Urothelium cell line (cell line): Measurements from ENCODE around the gene GPR132.
A peak's percentile ranks its signal among the peaks of the same experiment; 100 is the strongest.
"Not testable (repeated sequence)": the region's sequence is repeated elsewhere in the genome, so short reads cannot be mapped to it uniquely, and the experiment has no call there.

Experiments used
- DNase-seq: peaks from one replicate; pipeline ENCODE4 v3.0.0; 2011; ENCODE audit warnings: low spot score, mixed read lengths
- FAIRE-seq: peaks from 2 replicates; lab custom pipeline; 2011; peaks lifted over from hg19 to GRCh38; lab: Jason Lieb, UNC

GPR132 gene

DNA sequence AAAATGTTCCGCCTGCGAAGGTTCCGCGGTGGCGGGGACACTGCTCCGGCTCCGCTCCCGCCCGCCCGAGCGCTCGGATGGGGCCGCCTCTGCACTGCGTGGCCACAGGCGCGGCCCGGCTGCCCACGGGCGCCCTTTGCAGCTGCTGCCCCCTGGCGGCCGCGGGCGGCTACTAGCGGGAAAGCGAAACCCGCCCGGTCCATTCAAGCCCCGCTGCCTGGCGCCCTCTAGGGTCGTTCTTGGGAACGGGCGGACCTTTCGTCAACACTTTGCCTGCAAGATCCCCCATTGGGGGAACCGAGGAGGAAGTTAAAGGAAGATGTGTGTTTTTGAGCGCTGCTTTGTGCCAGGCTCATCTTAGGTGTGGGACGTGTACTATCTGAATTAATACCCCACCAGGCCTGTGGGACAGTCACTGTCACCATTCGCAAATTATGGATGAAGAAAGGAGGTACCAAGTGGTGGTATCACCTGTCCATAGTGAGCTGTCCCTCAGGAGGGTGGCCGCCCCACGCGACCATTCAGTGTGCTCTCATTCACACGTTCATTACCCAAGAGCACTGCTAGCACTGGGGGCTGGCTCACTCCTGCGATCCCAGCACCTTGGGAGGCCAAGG is 19.4 kb downstream of the GPR132 start:
- peak; percentile 85 for DNase-seq
- no peak for FAIRE-seq

DNA sequence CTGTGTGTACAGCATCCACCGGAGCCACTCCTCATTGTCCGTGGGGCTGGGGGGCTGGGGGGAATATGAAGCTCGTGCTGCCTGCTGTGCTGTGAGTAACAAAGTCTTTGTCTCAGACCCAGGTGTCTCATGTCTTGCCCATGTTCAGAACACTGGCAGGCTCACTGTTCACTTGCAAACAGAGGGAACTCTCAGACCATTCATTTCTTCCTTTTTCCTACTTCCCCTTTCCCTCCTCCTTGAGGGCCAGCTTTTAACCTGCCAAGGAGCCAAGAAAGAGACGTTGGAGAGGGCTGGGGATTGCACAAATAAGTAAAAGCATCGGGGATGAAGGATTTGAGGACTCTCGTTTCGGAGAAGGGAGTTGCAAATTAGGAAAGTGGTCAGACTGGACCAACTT is 21.6 kb downstream of the GPR132 start:
- FAIRE-seq = no peak
- DNase-seq = no peak

DNA sequence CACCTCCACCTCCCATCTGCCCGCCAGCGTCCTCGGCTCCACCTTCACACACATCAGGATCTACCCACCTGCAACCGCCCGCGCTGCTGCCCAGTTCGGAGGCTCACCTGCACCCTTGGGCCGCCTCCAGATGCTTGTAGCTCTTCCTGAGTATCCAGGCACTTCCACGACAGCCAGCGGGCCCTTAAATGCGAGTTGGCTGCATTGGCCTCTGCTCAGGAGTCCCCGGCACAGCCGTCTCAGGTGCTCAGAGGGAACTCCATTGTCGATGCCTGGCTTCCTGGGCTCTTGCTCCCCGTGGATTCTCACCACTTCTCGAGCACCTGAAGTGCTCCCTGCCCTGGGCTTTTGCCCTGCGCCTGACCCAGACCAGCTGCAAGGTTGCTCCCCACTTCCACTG is 22.4 kb downstream of the GPR132 start:
- no peak for DNase-seq
- FAIRE-seq = no peak

DNA sequence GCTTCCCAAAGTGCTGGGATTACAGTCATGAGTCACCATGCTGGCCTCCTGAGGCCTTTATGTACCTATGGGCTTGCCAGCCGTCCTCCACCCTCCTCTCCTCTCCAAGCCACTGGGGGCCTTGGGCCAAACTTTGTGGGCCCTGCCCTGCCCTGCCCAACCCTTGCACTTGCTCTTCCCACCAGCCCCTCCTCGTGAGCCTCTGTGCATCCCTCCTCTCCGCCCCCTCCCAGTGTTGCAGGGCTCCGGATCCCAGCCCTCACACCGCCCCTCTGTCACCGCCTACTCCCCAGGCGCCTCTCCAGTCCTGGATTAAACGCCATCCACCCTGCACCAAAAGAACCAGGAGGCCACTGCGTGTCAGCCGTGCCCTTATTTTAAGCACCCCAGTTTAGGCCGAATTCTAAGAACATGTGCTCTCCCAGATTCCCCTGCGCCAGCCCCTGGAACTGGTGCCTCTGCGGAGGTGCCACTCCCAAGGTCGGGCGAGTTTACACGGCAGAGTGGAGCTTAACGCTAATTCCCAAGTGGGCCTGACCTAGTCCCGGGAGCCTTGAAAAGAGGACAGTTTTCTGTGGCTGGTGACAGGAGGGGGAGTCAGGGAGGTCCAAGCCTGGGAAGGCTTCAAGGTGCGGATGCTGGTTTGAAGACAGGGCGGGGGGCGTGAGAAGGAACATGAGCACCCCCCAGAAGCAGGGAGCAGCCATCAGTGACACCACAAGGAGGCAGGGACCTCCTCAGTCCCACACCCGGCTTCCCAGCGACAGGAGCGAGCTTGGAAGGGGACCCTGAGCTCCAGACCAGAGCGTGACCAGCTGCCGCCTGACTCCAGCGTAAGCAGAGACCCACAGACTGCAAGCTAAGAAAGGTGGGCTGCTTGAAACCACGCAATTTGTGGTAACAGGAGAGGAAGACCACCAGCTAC is 23.1 kb downstream of the GPR132 start:
- FAIRE-seq (no peak), DNase-seq (no peak)

DNA sequence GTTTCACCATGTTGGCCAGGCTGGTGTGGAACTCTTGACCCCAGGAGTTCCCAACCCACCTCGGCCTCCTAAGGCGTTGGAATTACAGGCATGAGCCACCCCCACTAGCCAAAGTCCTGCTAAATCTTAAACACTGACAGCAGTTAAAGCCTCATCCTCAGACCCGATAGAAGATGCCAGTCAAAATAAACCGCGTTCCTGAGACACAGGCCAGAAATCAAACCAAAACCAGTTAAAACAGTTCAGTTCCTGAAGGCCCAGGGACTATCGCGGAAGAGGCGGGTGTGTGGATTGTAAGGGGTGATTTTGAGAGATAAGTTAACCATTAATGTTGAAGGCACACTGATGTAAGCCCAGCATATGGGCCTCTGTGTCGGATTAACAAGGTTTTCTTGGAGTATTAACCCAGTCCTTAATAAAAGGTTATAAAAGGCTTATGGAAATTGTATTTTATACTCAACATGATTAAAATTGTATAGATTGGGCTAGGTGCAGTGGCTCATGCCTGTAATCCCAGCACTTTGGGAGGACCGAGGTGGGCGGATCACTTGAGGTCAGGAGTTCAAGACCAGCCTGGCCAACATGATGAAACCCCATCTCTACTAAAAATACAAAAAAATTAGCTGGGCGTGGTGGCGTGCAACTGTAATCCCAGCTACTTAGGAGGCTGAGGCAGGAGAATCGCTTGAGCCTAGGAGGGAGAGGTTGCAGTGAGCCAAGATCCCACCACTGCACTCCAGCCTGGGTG is 25.6 kb downstream of the GPR132 start:
- DNase-seq = no peak
- FAIRE-seq = no peak

DNA sequence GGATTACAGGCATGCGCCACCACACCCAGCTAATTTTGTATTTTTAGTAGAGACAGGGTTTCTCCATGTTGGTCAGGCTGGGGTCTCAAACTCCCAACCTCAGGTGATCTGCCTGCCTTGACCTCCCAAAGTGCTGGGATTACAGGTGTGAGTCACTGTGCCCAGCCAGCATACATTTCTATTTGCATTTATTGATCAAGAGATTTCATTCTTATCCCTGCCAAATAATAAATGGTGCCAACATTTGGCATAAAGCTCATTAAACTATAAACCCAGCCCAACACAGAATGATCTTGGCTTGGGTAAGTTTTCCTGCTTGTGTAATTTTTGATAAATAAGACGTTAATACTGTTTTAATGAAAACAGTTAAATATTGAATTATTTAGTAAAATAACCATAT is 29.6 kb downstream of the GPR132 start:
- DNase-seq, FAIRE-seq: not testable (repeated sequence)

DNA sequence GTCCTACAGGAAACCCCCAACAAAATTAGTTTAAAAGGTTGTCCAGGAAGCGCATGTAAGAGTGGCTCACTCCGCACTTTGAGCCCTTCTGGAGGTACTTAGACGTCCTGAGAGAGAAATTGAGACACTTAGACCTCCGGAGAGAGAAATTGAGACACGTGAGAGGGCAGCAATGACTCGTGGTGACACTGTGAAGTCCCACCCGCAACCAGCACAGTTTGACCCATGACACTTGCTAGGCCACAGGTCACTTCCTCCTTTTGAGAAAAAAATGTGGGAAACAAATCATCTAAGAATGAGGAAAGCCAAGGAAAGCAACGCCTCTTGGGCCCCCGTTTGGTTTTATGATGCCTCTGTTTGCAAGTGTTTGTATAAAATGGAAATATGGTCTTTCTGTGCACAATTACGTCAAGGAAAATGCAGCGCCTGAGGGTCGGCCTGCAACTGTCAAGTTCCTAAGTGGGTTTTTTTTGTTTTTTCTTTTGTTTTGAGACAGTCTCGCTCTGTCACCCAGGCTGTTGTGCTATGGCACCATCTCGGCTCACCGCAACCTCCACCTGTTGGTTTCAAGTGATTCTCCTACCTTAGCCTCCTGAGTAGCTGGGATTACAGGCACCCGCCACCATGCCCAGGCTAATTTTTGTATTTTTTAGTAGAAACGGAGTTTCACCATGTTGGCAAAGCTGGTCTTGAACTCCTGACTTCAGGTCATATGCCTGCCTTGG is 30.8 kb downstream of the GPR132 start:
- FAIRE-seq (no peak), DNase-seq (no peak)

DNA sequence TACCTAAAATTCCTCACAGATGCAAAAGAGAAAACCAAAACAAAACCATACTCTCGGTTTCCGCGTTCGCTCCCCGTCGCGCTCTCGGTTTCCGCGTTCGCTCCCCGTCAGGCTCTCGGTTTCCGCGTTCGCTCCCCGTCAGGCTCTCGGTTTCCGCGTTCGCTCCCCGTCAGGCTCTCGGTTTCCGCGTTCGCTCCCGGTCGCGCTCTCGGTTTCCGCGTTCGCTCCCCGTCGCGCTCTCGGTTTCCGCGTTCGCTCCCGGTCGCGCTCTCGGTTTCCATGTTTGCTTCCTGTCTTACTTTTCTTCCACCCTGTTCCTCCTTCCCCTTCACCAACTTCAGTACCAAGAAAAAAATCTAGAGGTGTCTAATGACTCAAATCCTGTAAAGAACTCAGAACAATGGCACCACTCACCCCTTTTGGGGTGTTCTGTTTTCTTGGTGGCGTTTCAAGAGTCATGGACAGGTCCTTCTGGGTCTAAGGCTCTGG is 31.8 kb downstream of the GPR132 start:
- not testable (repeated sequence) for FAIRE-seq, DNase-seq

DNA sequence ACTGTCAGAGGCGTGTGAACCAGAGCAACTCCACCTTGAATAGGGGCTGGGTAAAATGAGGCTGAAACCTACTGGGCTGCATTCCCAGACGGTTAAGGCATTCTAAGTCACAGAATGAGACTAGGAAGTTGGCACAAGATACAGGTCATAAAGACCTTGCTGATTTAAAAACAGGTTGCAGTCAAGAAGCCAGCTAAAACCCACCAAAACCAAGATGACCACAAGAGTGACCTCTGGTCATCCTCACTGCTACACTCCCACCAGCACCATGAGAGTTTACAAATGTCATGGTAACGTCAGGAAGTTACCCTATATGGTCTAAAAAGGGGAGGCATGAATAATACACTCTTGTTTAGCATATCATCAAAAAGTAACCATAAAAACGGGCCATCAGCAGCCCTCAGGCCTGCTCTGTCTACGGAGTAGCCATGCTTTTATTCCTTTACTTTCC is 32.8 kb downstream of the GPR132 start:
- not testable (repeated sequence) for DNase-seq, FAIRE-seq

DNA sequence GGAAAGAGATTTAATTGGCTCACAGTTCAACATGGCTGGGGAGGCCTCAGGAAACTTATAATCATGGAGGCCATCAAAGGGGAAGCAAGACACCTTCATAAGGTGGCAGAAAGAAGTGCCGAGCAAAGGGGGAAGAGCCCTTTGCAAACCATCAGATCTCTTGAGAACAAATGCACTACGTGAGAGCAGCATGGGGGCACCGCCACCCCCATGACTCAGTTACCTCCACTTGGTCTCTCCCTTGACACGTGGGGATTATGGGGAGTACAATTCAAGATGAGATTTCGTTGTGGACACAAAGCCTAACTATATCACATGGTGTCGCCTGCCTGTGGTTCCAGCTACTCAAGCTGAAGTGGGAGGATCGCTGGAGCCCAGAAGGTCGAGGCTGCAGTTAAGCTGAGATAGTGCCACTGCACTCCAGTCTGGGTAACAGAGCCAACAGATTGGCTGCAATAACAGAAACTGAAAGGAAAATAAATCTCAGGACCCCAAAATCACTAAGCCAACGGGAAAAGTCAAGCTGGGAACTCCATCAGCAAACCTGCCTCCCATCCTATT is 34.3 kb downstream of the GPR132 start:
- FAIRE-seq = no peak
- DNase-seq = no peak

DNA sequence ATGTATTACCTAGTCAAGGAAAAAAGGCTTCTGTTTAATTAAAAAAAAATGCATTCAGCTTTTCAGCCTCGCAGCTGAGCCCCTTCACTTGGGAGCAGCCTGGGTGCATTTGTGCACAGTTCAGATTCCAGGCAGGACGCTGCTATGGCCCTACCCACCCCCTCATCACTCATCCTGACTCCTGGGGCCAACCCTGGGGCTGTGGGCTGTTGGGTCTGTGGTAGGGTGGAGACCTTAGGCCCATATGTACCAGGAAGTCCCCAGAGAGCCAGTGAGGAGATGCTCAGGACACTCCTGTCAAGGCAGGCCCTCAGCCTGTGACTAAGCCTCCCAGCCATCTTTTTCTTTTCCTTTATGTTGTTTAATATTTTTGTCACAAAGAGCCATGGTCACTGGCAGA is 35.0 kb downstream of the GPR132 start:
- FAIRE-seq (no peak), DNase-seq (no peak)

DNA sequence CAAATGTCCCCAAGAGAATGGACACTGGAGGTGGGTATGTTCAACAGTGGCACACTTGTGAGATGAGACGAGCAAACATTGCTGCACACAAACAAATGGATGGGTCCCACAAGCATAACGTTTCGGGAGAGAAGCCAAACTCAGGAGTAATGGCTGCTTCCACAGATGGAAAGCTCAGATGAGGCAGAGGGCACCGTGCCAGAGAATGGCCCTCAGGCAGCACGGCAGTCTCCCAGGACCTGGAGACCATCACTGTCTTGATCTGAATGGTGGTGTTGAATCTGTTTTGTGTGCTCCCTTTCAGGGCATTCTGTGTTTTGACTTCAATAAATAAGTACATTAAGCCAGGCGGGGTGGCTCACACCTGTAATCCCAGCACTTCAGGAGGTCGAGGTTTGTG is 35.8 kb downstream of the GPR132 start:
- DNase-seq (no peak), FAIRE-seq (no peak)

DNA sequence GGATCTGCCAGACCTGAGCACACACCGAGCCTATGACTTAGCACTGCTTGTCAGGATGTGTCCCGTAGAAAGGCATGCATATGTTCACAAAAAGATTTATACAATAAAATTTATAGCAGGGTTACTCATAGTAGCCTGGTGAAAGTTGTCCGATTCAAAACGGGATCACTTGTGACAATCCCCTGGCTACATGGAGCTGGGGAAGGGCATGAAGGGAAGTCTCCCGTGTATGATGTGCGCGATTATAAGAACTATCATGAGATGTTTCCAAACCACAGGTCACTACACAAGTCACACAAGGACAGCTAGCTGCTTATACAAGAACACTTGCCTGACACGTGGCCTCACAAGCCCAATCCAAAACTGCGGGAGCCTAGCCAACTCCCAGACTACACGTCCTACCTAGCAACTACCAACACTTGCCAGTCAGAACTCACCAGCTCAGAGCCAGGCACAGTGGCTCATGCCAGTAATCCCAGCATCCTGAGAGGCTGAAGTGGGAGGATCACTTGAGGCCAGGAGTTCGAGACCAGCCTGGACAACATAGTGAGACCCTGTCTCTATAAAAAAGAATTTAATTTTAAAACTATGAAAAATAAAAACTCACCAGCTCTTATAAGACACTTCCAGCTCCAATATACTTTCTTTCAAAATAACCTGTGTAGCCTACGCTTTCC is 36.8 kb downstream of the GPR132 start:
- no peak for DNase-seq
- FAIRE-seq = no peak

DNA sequence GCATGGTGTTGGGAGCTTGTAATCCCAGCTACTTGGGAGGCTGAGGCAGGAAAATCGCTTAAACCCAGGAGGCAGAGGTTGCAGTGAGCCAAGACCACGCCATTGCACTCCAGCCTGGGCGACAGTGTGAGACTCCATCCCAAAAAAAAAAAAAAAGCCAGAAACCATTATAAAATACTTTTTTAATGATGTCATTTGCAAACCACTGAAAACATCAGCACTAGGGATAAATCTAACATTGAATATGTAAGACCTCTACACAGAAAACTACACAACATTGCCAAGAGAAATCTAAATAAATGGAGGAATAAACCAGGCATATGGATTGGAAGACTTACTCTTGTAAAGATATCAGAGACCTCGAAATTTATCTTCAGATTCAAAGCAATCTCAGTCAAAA is 37.5 kb downstream of the GPR132 start:
- FAIRE-seq, DNase-seq: not testable (repeated sequence)

DNA sequence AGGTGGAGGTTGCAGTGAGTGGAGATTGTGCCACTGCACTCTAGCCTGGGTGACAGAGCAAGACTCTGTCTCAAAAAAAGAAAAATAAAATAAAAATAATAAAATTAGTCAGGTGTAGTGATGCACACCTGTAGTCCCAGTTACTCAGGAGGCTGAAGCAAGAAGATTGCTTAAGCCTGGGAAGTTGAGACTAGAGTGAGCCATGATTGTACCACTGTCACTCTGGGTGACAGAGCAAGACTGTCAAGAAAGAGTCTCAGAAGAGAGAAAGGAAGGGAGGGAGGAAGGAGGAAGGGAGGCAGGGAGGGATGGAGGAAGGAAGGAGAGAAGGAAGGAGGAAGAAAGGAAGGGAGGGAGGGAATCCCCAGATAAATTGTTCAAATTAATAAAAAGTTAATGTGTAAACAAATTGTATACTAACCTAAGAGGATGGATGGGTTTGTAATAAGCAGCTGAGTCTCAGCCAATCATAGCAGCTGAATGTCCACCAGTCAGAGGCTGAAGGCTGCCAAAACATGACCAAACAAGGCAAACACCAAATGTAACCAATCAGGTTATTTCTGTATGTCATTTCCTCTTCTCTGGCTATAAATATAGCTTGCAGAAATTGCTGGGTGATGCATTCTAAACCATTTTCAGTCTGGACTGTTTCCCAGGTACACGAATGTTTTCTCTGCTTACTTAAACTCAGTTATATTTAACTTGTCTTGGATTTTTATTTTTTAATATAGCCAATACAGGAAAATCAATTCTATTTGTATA is 38.2 kb downstream of the GPR132 start:
- DNase-seq (no peak), FAIRE-seq (no peak)

DNA sequence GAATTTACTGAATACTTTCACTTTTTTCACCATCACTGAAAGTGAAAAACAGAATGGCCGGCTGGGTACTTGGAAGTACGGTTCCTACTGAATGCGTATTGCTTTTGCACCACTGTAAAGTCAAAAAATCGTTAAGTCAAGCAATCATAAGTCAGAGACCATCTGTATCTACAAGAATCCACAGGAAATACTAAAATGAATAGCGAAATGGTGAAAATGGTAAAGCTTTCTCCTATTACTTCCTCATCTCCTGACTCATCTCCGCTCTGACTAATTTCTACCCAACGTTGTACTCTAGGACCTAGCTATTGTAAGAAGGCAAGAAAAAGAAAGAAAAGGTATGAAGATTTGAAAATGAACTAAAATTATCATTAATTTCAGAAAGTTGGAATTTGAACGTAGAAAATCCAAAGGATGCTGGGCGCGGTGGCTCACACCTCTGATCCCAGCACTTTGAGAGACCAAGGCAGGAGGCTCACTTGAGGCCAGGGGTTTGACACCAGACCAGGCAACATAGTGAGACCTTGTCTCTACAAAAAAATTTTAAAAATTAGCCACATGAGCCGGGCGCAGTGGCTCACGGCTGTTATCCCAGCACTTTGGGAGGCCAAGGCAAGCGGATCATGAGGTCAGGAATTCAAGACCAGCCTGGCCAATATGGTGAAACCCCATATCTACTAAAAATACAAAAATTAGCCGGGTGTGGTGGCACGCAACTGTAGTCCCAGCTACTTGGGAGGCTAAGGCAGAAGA is 39.0 kb downstream of the GPR132 start:
- DNase-seq = no peak
- no peak for FAIRE-seq

DNA sequence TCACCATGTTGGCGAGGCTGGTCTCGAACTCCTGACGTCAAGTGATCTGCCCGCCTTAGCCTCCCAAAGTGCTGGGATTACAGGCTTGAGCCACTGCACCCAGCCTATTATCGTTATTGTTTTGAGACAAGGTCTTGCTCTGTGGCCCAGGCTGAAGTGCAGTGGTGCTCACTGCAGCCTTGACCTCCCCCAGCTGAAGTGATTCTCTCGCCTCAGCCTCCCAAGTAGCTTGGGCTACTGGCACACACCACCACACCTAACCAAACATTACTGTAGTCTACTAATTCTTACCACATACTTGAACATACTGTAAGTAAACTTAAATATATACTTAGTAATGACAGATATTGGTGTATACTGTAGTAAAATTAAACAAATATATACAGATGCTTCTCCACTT is 39.8 kb downstream of the GPR132 start:
- no peak for FAIRE-seq

DNA sequence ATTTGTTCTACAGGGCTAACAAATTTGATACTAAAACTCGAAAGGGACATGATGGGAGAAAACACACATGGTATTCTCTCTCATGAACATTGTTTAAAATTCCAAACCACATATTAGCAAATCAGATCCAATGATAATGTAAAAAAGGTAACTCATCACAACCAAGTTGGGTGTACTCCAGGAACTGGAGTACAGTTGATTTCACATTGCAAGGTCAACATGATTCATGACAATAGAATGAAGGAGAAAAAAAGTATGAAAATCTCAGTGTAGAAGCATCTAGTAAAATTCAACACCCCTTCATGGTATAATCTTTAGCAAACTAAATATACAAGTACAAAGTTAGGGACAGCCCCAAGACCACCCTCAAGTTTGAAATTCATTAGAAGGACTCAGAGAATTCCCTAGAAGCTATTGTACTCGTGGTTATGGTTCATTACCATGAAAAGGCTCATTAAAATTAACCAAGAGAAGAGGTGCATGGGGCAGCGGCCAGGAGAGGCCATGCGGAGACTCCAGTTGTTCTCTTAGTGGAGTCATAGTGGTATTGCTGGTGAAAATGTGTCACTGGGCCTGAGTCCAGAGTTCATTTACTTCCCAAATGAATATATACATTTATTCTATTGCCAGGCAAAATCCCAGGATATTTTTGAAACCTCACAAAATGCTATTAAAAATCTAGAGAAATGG is 41.3 kb downstream of the GPR132 start:
- no peak for FAIRE-seq
- no peak for DNase-seq

More for the DNA sequence above, 39.8 kb downstream of the GPR132 start:
- no peak for DNase-seq
